Loucy (cell line): ENCODE results near the gene DVL3.

Experiments
- CTCF ChIP-seq: fragments of 200-600 bp; sonication (generic); conservative IDR thresholded peaks from 2 replicates; pipeline ENCODE4 v1.5.1; 2014; ENCODE audit warnings: mild to moderate bottlenecking, antibody characterized with exemption, low read length
- EZH2phosphoT487 ChIP-seq: fragments of 200-600 bp; IDR thresholded peaks from 2 replicates; pipeline ENCODE4 v1.6.1; 2018; ENCODE audit warnings: antibody characterized with exemption, mild to moderate bottlenecking, moderate library complexity, borderline replicate concordance

GRCh38 chr3:184183679-184184078 lies 28.5 kb downstream of the DVL3 start:
- no peak for TF ChIP-seq CTCF
- TF ChIP-seq EZH2phosphoT487: no peak
